Measurements from ENCODE around the gene RUFY2.
A peak's percentile ranks its signal among the peaks of the same experiment; 100 is the strongest.

The RUFY2 gene

GRCh38 chr10:68406815-68407548 is at the start of gene RUFY2:
RUFY2 (minus strand) TSS chr10:68407277; CDS start chr10:68407189, 88 bp downstream.
- peak; percentile 92 for DNase-seq

- peak; percentile 77 for DNase-seq
Measured at GRCh38 chr10:68449698-68450097, 42.6 kb upstream of the RUFY2 start.

- no peak for DNase-seq
Measured at GRCh38 chr10:68446179-68446578, 39.1 kb upstream of the RUFY2 start.

- no peak for DNase-seq
Measured at GRCh38 chr10:68442971-68443370, 35.9 kb upstream of the RUFY2 start.

- DNase-seq, result no peak
Measured at GRCh38 chr10:68440898-68441297, 33.8 kb upstream of the RUFY2 start.

GRCh38 chr10:68435803-68436202 is 28.7 kb upstream of the RUFY2 start:
- DNase-seq, result no peak

GRCh38 chr10:68434657-68435056 is 27.6 kb upstream of the RUFY2 start:
- DNase-seq, result no peak

GRCh38 chr10:68428396-68429104 is 21.5 kb upstream of the RUFY2 start:
- no peak for DNase-seq

GRCh38 chr10:68424454-68425014 is 17.5 kb upstream of the RUFY2 start:
- no peak for DNase-seq

- DNase-seq, result no peak
Measured at GRCh38 chr10:68423522-68423921, 16.4 kb upstream of the RUFY2 start.

- DNase-seq, result no peak
Measured at GRCh38 chr10:68419376-68419775, 12.3 kb upstream of the RUFY2 start.

GRCh38 chr10:68408898-68409518 is 1.9 kb upstream of the RUFY2 start:
- no peak for DNase-seq

GRCh38 chr10:68406111-68406814 is 814 bp downstream of the RUFY2 start:
- peak; percentile 78 for DNase-seq

GRCh38 chr10:68403701-68404100 is 3.4 kb downstream of the RUFY2 start:
- DNase-seq, result no peak

- no peak for DNase-seq
Measured at GRCh38 chr10:68402276-68402675, 4.8 kb downstream of the RUFY2 start.

GRCh38 chr10:68397005-68397404 is 10.1 kb downstream of the RUFY2 start:
- no peak for DNase-seq

GRCh38 chr10:68385740-68386139 is 21.3 kb downstream of the RUFY2 start:
- no peak for DNase-seq

GRCh38 chr10:68371604-68372003 is 35.5 kb downstream of the RUFY2 start:
- no peak for DNase-seq

- DNase-seq, result no peak
Measured at GRCh38 chr10:68367121-68367520, 40.0 kb downstream of the RUFY2 start.

- no peak for DNase-seq
Measured at GRCh38 chr10:68366600-68366999, 40.5 kb downstream of the RUFY2 start.

- DNase-seq, result no peak
Measured at GRCh38 chr10:68365611-68366010, 41.5 kb downstream of the RUFY2 start.

GRCh38 chr10:68364101-68364886 is 42.8 kb downstream of the RUFY2 start:
- peak; percentile 19 for DNase-seq
